ENCODE measurements around the gene CELF4. TPM values are rescaled to one million over a fixed set of nuclear protein-coding genes. Genes with fewer than 3 reads are reported as not detected.

CELF4 gene
- total and polyA plus RNA-seq, 2 donors (not counting 3 experiments of a cell fraction or from before 2014, with no cell fraction given), result not detected

- no peaks in the 10 kb centered on the region for H4K20me1 ChIP-seq (replicated peaks; ENCODE audit: control insufficient read depth, extremely low read depth, insufficient read depth, low read length)
- DNase-seq (ENCODE audit: low read depth, low spot score) (no peak), FAIRE-seq (no peak)
- no peak overlapping the region for H2AFZ ChIP-seq (ENCODE audit: low read depth, low read length)
- H3K9ac ChIP-seq (replicated peaks; ENCODE audit: extremely low read depth, insufficient read depth, low read length), result no peak overlapping the region
- H3K4me3 ChIP-seq (replicated peaks in 1 of 3; ENCODE audit: insufficient read depth in 1 of 3, low read depth in 1 of 3, low read length in 3 of 3), result no peak overlapping the region
- H3K27ac ChIP-seq (ENCODE audit: insufficient read depth, low read depth, low read length), result no peak overlapping the region
- CTCF ChIA-PET, result no interaction called here
- no peaks in the 10 kb centered on the region for H3K9me1 ChIP-seq (replicated peaks; ENCODE audit: control insufficient read depth, extremely low read depth, insufficient read depth, low read length)
- no peaks in the 10 kb centered on the region for H3K4me1 ChIP-seq (ENCODE audit: control insufficient read depth, extremely low read depth, insufficient read depth, low read length)
- H3K79me2 ChIP-seq (ENCODE audit: control insufficient read depth, insufficient read depth, low read length), result no peaks in the 10 kb centered on the region
- peaks cover 0 to 8% of the 10 kb centered on the region in 2 experiments for H3K27me3 ChIP-seq (ENCODE audit: control insufficient read depth in 2 of 2, insufficient read depth in 2 of 2, low read length in 2 of 2)
- intact Hi-C loops (cut with micrococcal nuclease) (no loop called here), dilution Hi-C loops (cut with MboI; ENCODE audit: extremely low pct_ligation_motif_present, low sequenced_read_pairs) (no loop called here)
- H3K9me3 ChIP-seq (replicated peaks; ENCODE audit: control insufficient read depth, insufficient read depth, low read length), result no peaks in the 10 kb centered on the region
- POLR2A ChIA-PET, result no interaction called here
- TF ChIP-seq GATA2 (IDR thresholded peaks at IDR 0.05; ENCODE audit: insufficient read depth, insufficient read length, low read depth, low read length), result no peak
- TF ChIP-seq JUN (IDR thresholded peaks at IDR 0.05; ENCODE audit: borderline replicate concordance, insufficient read depth, insufficient read length, low read depth), result no peak
- no peak for TF ChIP-seq POLR2AphosphoS5 (IDR thresholded peaks at IDR 0.05; ENCODE audit: insufficient read depth, low read depth, low read length)
- TF ChIP-seq FOS (IDR thresholded peaks at IDR 0.05; ENCODE audit: borderline replicate concordance, insufficient read depth, low read length), result no peak
- no peak for TF ChIP-seq MYC (IDR thresholded peaks at IDR 0.05; ENCODE audit: low read depth, low read length)
- no peak for TF ChIP-seq EZH2 (IDR thresholded peaks at IDR 0.05; ENCODE audit: borderline replicate concordance, low read depth, low read length, severe bottlenecking)
- no peak for TF ChIP-seq CTCF (IDR thresholded peaks at IDR 0.05; ENCODE audit: extremely low read depth in 1 of 2, insufficient read depth in 1 of 2, low read depth in 1 of 2, low read length in 2 of 2)
- TF ChIP-seq MAX (IDR thresholded peaks at IDR 0.05; ENCODE audit: insufficient read depth, insufficient read length), result no peak
- no peak for TF ChIP-seq POLR2A (IDR thresholded peaks at IDR 0.05; ENCODE audit: low read depth, low read length)
- BruUV-seq (replicated peaks), result no TSS peak
- H3K36me3 ChIP-seq (ENCODE audit: control insufficient read depth in 2 of 2, extremely low read depth in 1 of 2, insufficient read depth in 2 of 2, low read length in 2 of 2), result no peaks in the 10 kb centered on the region
- H3K4me2 ChIP-seq (ENCODE audit: insufficient read depth, low read length), result no peak overlapping the region
Observed at GRCh38 chr18:37260367-37261093, 305.1 kb downstream of the CELF4 start.
